Fibroblast of skin of left biceps (primary cell): Measurements from ENCODE around the gene PAX1.

Source experiments
- DNase-seq, 2 experiments: peaks; one replicate each; pipeline ENCODE4 v3.0.0-alpha.2; 2013; ENCODE audit warnings: low read depth in 2 of 2

Gene PAX1

GRCh38 chr20:21705575-21706260 is at the start of gene PAX1:
TSS of gene PAX1 (plus strand) at chr20:21705664. CDS start at chr20:21705713, 49 bp downstream.
- DNase-seq = no peak

- DNase-seq = no peak
These were observed 49.0 kb upstream of the PAX1 start for GRCh38 chr20:21656308-21657067.

GRCh38 chr20:21661488-21662055 is 43.9 kb upstream of the PAX1 start:
- no peak for DNase-seq

GRCh38 chr20:21663465-21663864 is 42.0 kb upstream of the PAX1 start:
- no peak for DNase-seq

GRCh38 chr20:21665687-21666446 is 39.6 kb upstream of the PAX1 start:
- no peak for DNase-seq

GRCh38 chr20:21670126-21670525 is 35.3 kb upstream of the PAX1 start:
- no peak for DNase-seq

- no peak for DNase-seq
These were observed 34.5 kb upstream of the PAX1 start for GRCh38 chr20:21670981-21671380.

- DNase-seq = no peak
These were observed 28.2 kb upstream of the PAX1 start for GRCh38 chr20:21677261-21677660.

- no peak for DNase-seq
These were observed 27.7 kb upstream of the PAX1 start for GRCh38 chr20:21677781-21678180.

GRCh38 chr20:21681234-21681921 is 24.1 kb upstream of the PAX1 start:
- no peak for DNase-seq

GRCh38 chr20:21681922-21682318 is 23.5 kb upstream of the PAX1 start:
- DNase-seq = no peak

GRCh38 chr20:21682521-21682954 is 22.9 kb upstream of the PAX1 start:
- DNase-seq = peak in 1 of 2 experiments; percentile 26

- DNase-seq = no peak
These were observed 20.8 kb upstream of the PAX1 start for GRCh38 chr20:21684671-21685070.

- no peak for DNase-seq
These were observed 19.5 kb upstream of the PAX1 start for GRCh38 chr20:21685981-21686380.

- no peak for DNase-seq
These were observed 12.1 kb upstream of the PAX1 start for GRCh38 chr20:21693322-21693721.

- DNase-seq = no peak
These were observed 6.8 kb upstream of the PAX1 start for GRCh38 chr20:21698494-21699215.

- DNase-seq = no peak
These were observed 6.3 kb upstream of the PAX1 start for GRCh38 chr20:21699216-21699508.

- DNase-seq = no peak
These were observed 4.1 kb upstream of the PAX1 start for GRCh38 chr20:21701171-21701876.

- no peak for DNase-seq
These were observed 3.4 kb upstream of the PAX1 start for GRCh38 chr20:21702016-21702415.
